ENCODE measurements around the gene IFT81.
A peak's percentile ranks its signal among the peaks of the same experiment; 100 is the strongest.

The IFT81 gene, protein sequence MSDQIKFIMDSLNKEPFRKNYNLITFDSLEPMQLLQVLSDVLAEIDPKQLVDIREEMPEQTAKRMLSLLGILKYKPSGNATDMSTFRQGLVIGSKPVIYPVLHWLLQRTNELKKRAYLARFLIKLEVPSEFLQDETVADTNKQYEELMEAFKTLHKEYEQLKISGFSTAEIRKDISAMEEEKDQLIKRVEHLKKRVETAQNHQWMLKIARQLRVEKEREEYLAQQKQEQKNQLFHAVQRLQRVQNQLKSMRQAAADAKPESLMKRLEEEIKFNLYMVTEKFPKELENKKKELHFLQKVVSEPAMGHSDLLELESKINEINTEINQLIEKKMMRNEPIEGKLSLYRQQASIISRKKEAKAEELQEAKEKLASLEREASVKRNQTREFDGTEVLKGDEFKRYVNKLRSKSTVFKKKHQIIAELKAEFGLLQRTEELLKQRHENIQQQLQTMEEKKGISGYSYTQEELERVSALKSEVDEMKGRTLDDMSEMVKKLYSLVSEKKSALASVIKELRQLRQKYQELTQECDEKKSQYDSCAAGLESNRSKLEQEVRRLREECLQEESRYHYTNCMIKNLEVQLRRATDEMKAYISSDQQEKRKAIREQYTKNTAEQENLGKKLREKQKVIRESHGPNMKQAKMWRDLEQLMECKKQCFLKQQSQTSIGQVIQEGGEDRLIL

DNA sequence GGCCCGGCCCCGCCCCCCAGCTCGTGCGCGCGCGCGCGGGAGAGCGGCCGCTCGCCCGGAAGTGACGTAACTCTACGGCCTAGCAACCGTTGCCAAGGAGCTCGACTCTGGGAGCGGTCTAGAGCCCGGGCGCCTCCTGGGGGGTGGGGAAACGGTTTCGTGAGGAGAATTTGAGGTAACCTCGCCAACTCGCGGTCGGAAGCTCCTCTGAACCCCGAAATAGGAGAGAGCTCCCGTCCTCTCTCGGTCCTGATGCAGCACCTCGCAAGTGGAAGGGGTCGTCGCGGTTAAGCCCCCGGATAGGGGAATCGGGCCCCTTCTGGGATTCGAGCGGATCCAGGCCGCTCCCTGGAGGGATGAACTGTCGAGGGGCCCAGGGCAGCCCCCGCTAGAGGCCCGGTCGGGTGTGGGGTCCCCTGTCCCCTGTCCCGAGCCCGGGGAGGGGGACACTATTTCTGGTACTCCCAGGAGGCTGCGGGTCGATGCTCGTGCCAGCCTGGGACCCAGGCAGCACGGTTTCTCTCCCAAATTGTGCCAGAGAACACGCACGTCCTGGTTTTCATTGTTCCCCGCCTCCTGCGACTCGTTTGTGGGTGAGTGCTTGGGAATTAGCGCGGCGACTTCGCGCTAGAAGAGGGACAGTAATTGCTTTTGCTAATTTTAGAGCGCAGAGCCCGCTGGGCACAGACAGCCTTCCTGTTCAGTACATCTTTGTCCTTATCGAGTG is at the start of gene IFT81:
Gene IFT81 (plus strand): TSS at position 89 of the 727 bp plus-strand sequence. CDS start 3,024 bp downstream, outside the sequence.
- H3K36me3 ChIP-seq (ENCODE audit: insufficient read depth), result no peaks in the 10 kb centered on the region
- H3K4me2 ChIP-seq, result peak within 1 kb of the TSS; percentile 84
- H3K27me3 ChIP-seq (ENCODE audit: insufficient read depth, low read depth), result no peaks in the 10 kb centered on the region
- H3K4me1 ChIP-seq (ENCODE audit: low read depth, poor library complexity, severe bottlenecking), result peaks cover 3% of the 10 kb centered on the region
- peak within 1 kb of the TSS; percentile 90 for H2AFZ ChIP-seq (ENCODE audit: low read depth)
- TF ChIP-seq, protein P1, sequence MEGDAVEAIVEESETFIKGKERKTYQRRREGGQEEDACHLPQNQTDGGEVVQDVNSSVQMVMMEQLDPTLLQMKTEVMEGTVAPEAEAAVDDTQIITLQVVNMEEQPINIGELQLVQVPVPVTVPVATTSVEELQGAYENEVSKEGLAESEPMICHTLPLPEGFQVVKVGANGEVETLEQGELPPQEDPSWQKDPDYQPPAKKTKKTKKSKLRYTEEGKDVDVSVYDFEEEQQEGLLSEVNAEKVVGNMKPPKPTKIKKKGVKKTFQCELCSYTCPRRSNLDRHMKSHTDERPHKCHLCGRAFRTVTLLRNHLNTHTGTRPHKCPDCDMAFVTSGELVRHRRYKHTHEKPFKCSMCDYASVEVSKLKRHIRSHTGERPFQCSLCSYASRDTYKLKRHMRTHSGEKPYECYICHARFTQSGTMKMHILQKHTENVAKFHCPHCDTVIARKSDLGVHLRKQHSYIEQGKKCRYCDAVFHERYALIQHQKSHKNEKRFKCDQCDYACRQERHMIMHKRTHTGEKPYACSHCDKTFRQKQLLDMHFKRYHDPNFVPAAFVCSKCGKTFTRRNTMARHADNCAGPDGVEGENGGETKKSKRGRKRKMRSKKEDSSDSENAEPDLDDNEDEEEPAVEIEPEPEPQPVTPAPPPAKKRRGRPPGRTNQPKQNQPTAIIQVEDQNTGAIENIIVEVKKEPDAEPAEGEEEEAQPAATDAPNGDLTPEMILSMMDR (conservative IDR thresholded peaks at IDR 0.05; ENCODE audit: low read depth, low read length), result no peak
- H3K79me2 ChIP-seq (ENCODE audit: insufficient read depth, low read depth), result no peaks in the 10 kb centered on the region; the same call in 1 of the 2 replicates
- H3K9ac ChIP-seq, result peak within 1 kb of the TSS; percentile 78
- H4K20me1 ChIP-seq (ENCODE audit: insufficient read depth), result no peaks in the 10 kb centered on the region
- H3K27ac ChIP-seq, result peak within 1 kb of the TSS; percentile 57
- H3K4me3 ChIP-seq (IDR thresholded peaks at IDR 0.05; ENCODE audit: insufficient read depth, low read depth, low read length), result peak within 1 kb of the TSS; percentile 34

DNA sequence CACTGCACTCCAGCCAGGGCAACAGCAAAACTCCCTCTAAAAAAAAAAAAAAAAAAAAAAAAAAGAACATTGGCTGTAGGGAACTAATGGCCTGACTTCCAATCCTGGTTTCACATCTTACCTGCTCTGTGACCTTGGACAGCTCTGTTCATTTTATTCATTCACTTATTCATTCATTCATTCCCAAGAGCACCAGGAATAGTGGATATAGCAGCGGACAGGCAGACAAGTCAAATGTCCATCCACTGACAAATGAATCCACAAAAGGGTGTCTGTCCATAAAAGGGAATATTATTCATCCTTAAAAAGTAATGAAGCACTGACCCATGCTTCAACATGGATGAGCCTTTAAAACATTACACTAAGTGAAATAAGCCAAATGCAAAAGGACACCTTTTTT is 48.3 kb upstream of the IFT81 start:
- no peak overlapping the region for H3K9ac ChIP-seq
- H3K4me1 ChIP-seq (ENCODE audit: low read depth, poor library complexity, severe bottlenecking), result peaks cover 21% of the 10 kb centered on the region
- H3K27me3 ChIP-seq (ENCODE audit: insufficient read depth, low read depth), result no peaks in the 10 kb centered on the region
- TF ChIP-seq, protein P1 (conservative IDR thresholded peaks at IDR 0.05; ENCODE audit: low read depth, low read length), result no peak
- no peak overlapping the region for H2AFZ ChIP-seq (ENCODE audit: low read depth)
- no peak overlapping the region for H3K27ac ChIP-seq
- H3K4me2 ChIP-seq, result no peak overlapping the region
- H3K36me3 ChIP-seq (ENCODE audit: insufficient read depth), result no peaks in the 10 kb centered on the region
- no peaks in the 10 kb centered on the region for H4K20me1 ChIP-seq (ENCODE audit: insufficient read depth)
- H3K79me2 ChIP-seq (ENCODE audit: insufficient read depth, low read depth), result no peaks in the 10 kb centered on the region
- no peak overlapping the region for H3K4me3 ChIP-seq (IDR thresholded peaks at IDR 0.05; ENCODE audit: insufficient read depth, low read depth, low read length)

DNA sequence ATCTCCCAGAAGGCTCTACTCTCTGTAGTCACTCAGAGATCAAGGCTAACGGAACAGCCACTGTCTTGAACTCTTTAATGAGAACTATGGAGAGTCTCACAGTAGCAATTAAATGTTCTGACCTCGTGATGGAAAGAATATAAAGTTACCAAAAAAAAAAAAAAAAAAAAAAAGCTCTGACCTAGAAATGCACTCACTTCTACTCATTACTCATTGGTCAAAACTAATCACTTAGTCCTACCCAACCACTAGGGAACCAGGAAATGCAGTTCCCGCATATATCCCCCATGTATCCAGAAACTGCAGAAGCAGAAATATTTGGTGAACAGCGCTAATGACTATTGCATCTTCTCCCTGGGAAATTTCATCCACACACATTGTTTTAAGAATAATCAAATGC is 46.4 kb upstream of the IFT81 start:
- Histone ChIP-seq H3K79me2 (ENCODE audit: insufficient read depth, low read depth) (no peaks in the 10 kb centered on the region), H3K4me3 (IDR thresholded peaks at IDR 0.05; ENCODE audit: insufficient read depth, low read depth, low read length) (no peak overlapping the region), H3K27ac (no peak overlapping the region), H3K4me2 (no peak overlapping the region), H3K4me1 (ENCODE audit: low read depth, poor library complexity, severe bottlenecking) (peaks cover 21% of the 10 kb centered on the region), H2AFZ (ENCODE audit: low read depth) (no peak overlapping the region), H3K27me3 (ENCODE audit: insufficient read depth, low read depth) (no peaks in the 10 kb centered on the region), H3K9ac (no peak overlapping the region), H4K20me1 (ENCODE audit: insufficient read depth) (no peaks in the 10 kb centered on the region), H3K36me3 (ENCODE audit: insufficient read depth) (no peaks in the 10 kb centered on the region)
- TF ChIP-seq, protein P1 (conservative IDR thresholded peaks at IDR 0.05; ENCODE audit: low read depth, low read length), result no peak

DNA sequence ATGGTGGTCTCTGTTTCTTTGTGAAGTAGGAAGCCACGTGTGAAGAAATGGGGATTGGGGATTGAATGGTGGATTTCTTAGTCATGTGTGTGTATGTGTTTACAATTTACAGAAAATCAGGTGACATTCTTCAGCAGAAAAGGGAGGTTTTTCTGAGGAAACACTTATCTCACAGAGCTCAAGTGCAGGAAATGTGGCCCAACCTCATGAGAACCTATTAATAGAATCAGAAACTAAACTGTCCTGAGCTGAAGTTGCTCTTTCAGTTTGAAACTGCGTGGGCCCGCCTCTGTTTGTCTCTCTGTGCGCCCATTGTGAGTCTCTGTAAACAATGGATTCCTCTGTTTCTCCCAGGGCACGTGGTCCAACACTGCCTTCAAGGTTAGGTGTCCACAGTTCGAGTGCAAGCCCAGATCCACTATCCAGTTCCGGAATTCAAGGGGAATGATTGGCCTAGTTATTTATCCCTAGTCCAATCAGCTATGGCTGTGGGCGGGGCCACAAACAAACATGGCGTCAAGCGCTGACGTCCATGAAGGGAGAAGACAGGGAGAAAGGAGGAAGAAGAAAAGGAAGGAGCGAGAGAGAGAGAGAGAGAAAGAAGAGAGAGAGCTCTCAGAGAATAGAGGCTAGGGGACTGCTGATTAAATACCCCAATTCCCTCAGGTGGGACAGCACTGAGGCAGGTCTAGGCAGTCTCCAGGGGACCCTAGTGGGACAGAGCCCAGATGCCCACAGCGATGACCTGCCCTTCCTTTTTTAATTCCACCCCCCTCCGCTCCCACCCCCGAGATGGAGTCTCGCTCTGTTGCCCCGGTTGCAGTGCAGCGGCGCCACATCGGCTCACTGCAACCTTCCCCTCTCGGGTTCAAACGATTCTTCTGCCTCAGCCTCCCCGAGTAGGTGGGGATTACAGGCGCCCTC is 44.4 kb upstream of the IFT81 start:
- H3K27ac ChIP-seq, result peak overlapping the region; percentile 85
- H3K9ac ChIP-seq, result peak overlapping the region; percentile 54; the same call in 1 of the 2 replicates
- H3K36me3 ChIP-seq (ENCODE audit: insufficient read depth), result no peaks in the 10 kb centered on the region
- peak overlapping the region; percentile 93 for H2AFZ ChIP-seq (ENCODE audit: low read depth)
- peaks cover 21% of the 10 kb centered on the region for H3K4me1 ChIP-seq (ENCODE audit: low read depth, poor library complexity, severe bottlenecking)
- H3K4me2 ChIP-seq, result peak overlapping the region; percentile 67
- H3K4me3 ChIP-seq (IDR thresholded peaks at IDR 0.05; ENCODE audit: insufficient read depth, low read depth, low read length), result no peak overlapping the region
- no peaks in the 10 kb centered on the region for H4K20me1 ChIP-seq (ENCODE audit: insufficient read depth)
- H3K79me2 ChIP-seq (ENCODE audit: insufficient read depth, low read depth), result no peaks in the 10 kb centered on the region
- TF ChIP-seq, protein P1 (conservative IDR thresholded peaks at IDR 0.05; ENCODE audit: low read depth, low read length), result no peak
- no peaks in the 10 kb centered on the region for H3K27me3 ChIP-seq (ENCODE audit: insufficient read depth, low read depth)

Data from KMS-11 (cell line).